ENCODE measurements around the gene TNFSF13. TPM values are rescaled to one million over a fixed set of nuclear protein-coding genes. Genes with fewer than 3 reads are reported as not detected.

The TNFSF13 gene
- total and polyA plus RNA-seq, 2 of the 4 experiments (the other 2 are of a cell fraction) = 1.3 TPM; not detected in 1

GRCh38 chr17:7544911-7545310 lies 13.6 kb upstream of the TNFSF13 start:
- POLR2A ChIA-PET (ENCODE audit: unreplicated experiment) = no interaction called here
- no peak overlapping the region for H4K8ac ChIP-seq (ENCODE audit: low read depth in 2 of 2, low read length in 2 of 2)
- H2AK9ac ChIP-seq (replicated peaks; ENCODE audit: low read depth, low read length, poor library complexity) = no peak overlapping the region
- no peak overlapping the region for H3K9ac ChIP-seq (ENCODE audit: low read depth, low read length)
- H3K4me1 ChIP-seq (ENCODE audit: control insufficient read depth, insufficient read depth, low read length) = peaks cover 8% of the 10 kb centered on the region
- intact Hi-C loops (cut with micrococcal nuclease) (no loop called here), in situ Hi-C loops (cut with MboI; ENCODE audit: low sequenced_read_pairs) (loop anchor here (25.0 kb wide), 1 partner anchor 483 kb away; no protein-coding TSS in a partner anchor), dilution Hi-C loops (cut with HindIII; ENCODE audit: low sequenced_read_pairs, unreplicated experiment) (no loop called here)
- H4K20me1 ChIP-seq (ENCODE audit: insufficient read depth, low read length) = no peaks in the 10 kb centered on the region
- peaks cover 0 to 13% of the 10 kb centered on the region in 2 experiments; a peak in 2 of 4 replicates for H3K79me1 ChIP-seq (ENCODE audit: low read depth in 1 of 2, low read length in 2 of 2)
- WGBS, 2 experiments (ENCODE audit: extremely low coverage in 2 of 2, insufficient read length in 1 of 2) = 80% methylated on average over 1 of the region's 6 CpGs; no CpG with 5 or more reads in 1 of the 2 experiments
- no peak overlapping the region for H2BK20ac ChIP-seq (ENCODE audit: low read depth, low read length)
- no peak overlapping the region for H3K18ac ChIP-seq (ENCODE audit: low read depth, low read length)
- DNase-seq (no peak), ATAC-seq (ENCODE audit: low read depth) (no peak)
- H3K4ac ChIP-seq (ENCODE audit: low read depth, low read length) = no peak overlapping the region
- no peak overlapping the region for H4K5ac ChIP-seq (ENCODE audit: low read depth, low read length)
- no peak overlapping the region for H3K4me3 ChIP-seq (ENCODE audit: insufficient read depth, low read depth, low read length)
- no peak overlapping the region for H3K14ac ChIP-seq (replicated peaks; ENCODE audit: low read depth, low read length)
- peaks cover 12% of the 10 kb centered on the region for H3K27me3 ChIP-seq (ENCODE audit: control insufficient read depth, insufficient read depth, low read length)
- H4K91ac ChIP-seq (ENCODE audit: insufficient read depth, low read depth, low read length) = no peak overlapping the region
- no peak overlapping the region for H3K27ac ChIP-seq (ENCODE audit: insufficient read depth, low read length)
- no peaks in the 10 kb centered on the region for H3K36me3 ChIP-seq (ENCODE audit: control insufficient read depth, insufficient read depth, low read length)
- H3K23ac ChIP-seq (ENCODE audit: low read depth, low read length) = no peak overlapping the region
- H2AK5ac ChIP-seq (ENCODE audit: low read depth, low read length) = no peak overlapping the region
- BruUV-seq (replicated peaks) = no TSS peak
- H3K9me1 ChIP-seq (ENCODE audit: insufficient read depth, low read length) = peaks cover 5% of the 10 kb centered on the region; the same call in 1 of the 2 replicates
- no peak overlapping the region for H2AFZ ChIP-seq (replicated peaks; ENCODE audit: low read length, poor library complexity)
- no peak overlapping the region for H2BK15ac ChIP-seq (ENCODE audit: low read depth, low read length)
- H2BK120ac ChIP-seq (ENCODE audit: low read depth, low read length) = no peak overlapping the region
- no peak overlapping the region for H3K56ac ChIP-seq (ENCODE audit: extremely low read depth, insufficient read depth, low read length)
- no peak overlapping the region for H2BK5ac ChIP-seq (ENCODE audit: low read depth, low read length, poor library complexity, severe bottlenecking)
- H3K9me3 ChIP-seq (ENCODE audit: control insufficient read depth, insufficient read depth, low read length) = no peaks in the 10 kb centered on the region
- TF ChIP-seq MAFK (IDR thresholded peaks at IDR 0.05; ENCODE audit: low read depth, low read length) (no peak), SMC3 (IDR thresholded peaks at IDR 0.05; ENCODE audit: low read depth, low read length) (no peak), RFX5 (IDR thresholded peaks at IDR 0.05; ENCODE audit: low read depth, low read length) (no peak), NFE2L2 (IDR thresholded peaks at IDR 0.05; ENCODE audit: low read depth, low read length) (no peak), BHLHE40 (IDR thresholded peaks at IDR 0.05; ENCODE audit: low read depth, low read length) (no peak), RCOR1 (IDR thresholded peaks at IDR 0.05; ENCODE audit: insufficient replicate concordance, low read length) (no peak), MAZ (IDR thresholded peaks at IDR 0.05; ENCODE audit: borderline replicate concordance, low read depth, low read length) (no peak), CHD1 (IDR thresholded peaks at IDR 0.05; ENCODE audit: low read depth, low read length) (no peak), FOS (IDR thresholded peaks at IDR 0.05; ENCODE audit: low read depth, low read length) (no peak)
- H3K4me2 ChIP-seq (ENCODE audit: low read depth, low read length) = no peak overlapping the region
- CTCF ChIA-PET = no interaction called here

All from IMR-90 (cell line).